GM19324 (cell line): ENCODE results near the gene IP6K3.

Source experiments
- ATAC-seq: cut with Tn5 transposase; IDR thresholded peaks from one replicate; pipeline ENCODE4 v1.9.1; 2021; ENCODE audit warnings: mild to moderate bottlenecking, moderate library complexity; ENCODE audit not compliant: unreplicated experiment, low FRiP score

The IP6K3 gene

GRCh38 chr6:33761922-33762629, 15.4 kb upstream of the IP6K3 start:
- ATAC-seq: no peak

GRCh38 chr6:33761581-33761921, 14.8 kb upstream of the IP6K3 start:
- ATAC-seq: no peak

- no peak for ATAC-seq
These were observed 13.4 kb upstream of the IP6K3 start for GRCh38 chr6:33759887-33760629.

- ATAC-seq: no peak
These were observed 12.1 kb upstream of the IP6K3 start for GRCh38 chr6:33758815-33759216.

- no peak for ATAC-seq
These were observed 11.2 kb upstream of the IP6K3 start for GRCh38 chr6:33757906-33758305.

GRCh38 chr6:33757113-33757512, 10.4 kb upstream of the IP6K3 start:
- ATAC-seq: no peak

- ATAC-seq: no peak
These were observed 9.7 kb upstream of the IP6K3 start for GRCh38 chr6:33756211-33756954.

GRCh38 chr6:33755070-33755869, 8.6 kb upstream of the IP6K3 start:
- ATAC-seq: no peak

- ATAC-seq: no peak
These were observed 7.5 kb upstream of the IP6K3 start for GRCh38 chr6:33754222-33754621.

- no peak for ATAC-seq
These were observed 5.9 kb upstream of the IP6K3 start for GRCh38 chr6:33752646-33753015.

GRCh38 chr6:33751771-33752645, 5.3 kb upstream of the IP6K3 start:
- no peak for ATAC-seq

- ATAC-seq: no peak
These were observed 3.7 kb upstream of the IP6K3 start for GRCh38 chr6:33750244-33750991.

GRCh38 chr6:33749401-33749800, 2.7 kb upstream of the IP6K3 start:
- ATAC-seq: no peak

- ATAC-seq: no peak
These were observed 2.1 kb upstream of the IP6K3 start for GRCh38 chr6:33748841-33749240.

GRCh38 chr6:33747823-33748222, 1.1 kb upstream of the IP6K3 start:
- no peak for ATAC-seq

- ATAC-seq: no peak
These were observed 587 bp downstream of the IP6K3 start for GRCh38 chr6:33746036-33746600.

- no peak for ATAC-seq
These were observed 1.2 kb downstream of the IP6K3 start for GRCh38 chr6:33745548-33745947.

GRCh38 chr6:33744895-33745546, 1.7 kb downstream of the IP6K3 start:
- no peak for ATAC-seq
